AG04450 (cell line): Measurements from ENCODE around the gene PSAT1. TPM values are rescaled to one million over a fixed set of nuclear protein-coding genes. Genes with fewer than 3 reads are reported as not detected.

Experiments
- CTCF ChIA-PET: fragments of 300-600, 350-600 bp; formaldehyde crosslinking; extraction: SDS; loops from one replicate; lab custom pipeline; 2022; ENCODE audit warnings: antibody characterized with exemption, inconsistent platforms; lab: Charles Lee
- POLR2A ChIA-PET: fragments of 350-600 bp; formaldehyde crosslinking; extraction: SDS; loops from one replicate; lab custom pipeline; 2021; ENCODE audit warnings: antibody characterized with exemption, inconsistent platforms; lab: Yijun Ruan, JAX
- DNase-seq: peaks from one replicate; pipeline ENCODE4 v3.0.0-alpha.2; 2011; ENCODE audit warnings: low read depth, low spot score
- H3K27ac ChIP-seq: one replicate; pipeline ENCODE4 v1.5.1; 2012; ENCODE audit warnings: low read depth, low read length, control low read depth
- H3K27me3 ChIP-seq: one replicate; pipeline ENCODE4 v1.6.0; 2012; ENCODE audit warnings: low read length; ENCODE audit not compliant: control insufficient read depth, insufficient read depth
- H3K4me3 ChIP-seq: 2 replicates; pipeline ENCODE4 v1.5.1; 2011; ENCODE audit warnings: mild to moderate bottlenecking, low read depth, low read length, control low read depth
- H3K9me3 ChIP-seq: 2 replicates; pipeline ENCODE4 v1.5.1; 2012; ENCODE audit warnings: low read length; ENCODE audit not compliant: control insufficient read depth, insufficient read depth
- polyA plus RNA-seq: library from polyadenylated mRNA; depleted of rRNA; stranded (reverse); fragments of >200 nt; gene quantifications from 2 replicates; pipeline ENCODE4 v1.2.3, GENCODE V29; 2011
- TF ChIP-seq, protein P1 (sequence below): IDR thresholded peaks from 2 replicates; pipeline ENCODE4 v1.5.1; 2011; ENCODE audit warnings: low read depth, low read length, control low read depth, inconsistent platforms

PSAT1 gene
- polyA plus RNA-seq, 1 experiment = 271 TPM

DNA sequence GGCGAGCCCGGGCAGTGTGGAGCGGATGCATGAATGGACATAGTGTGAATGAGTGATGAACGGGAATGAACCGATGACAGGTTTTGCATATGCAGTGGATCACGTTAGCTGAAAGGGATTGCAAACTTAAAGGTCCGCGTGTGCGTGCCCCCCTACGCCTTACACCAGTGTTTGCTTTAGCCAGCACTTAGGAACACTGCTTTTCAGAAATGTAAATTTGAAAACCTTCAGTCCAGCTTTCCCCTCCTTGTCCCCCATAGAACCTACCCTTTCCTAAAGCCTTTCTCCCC lies 692 bp downstream of the PSAT1 start:
- Histone ChIP-seq H3K9me3 (peaks cover 5% of the 10 kb centered on the region; the same call in 1 of the 2 replicates), H3K27ac (peak overlapping the region; percentile 90), H3K4me3 (peak overlapping the region; percentile 99), H3K27me3 (no peaks in the 10 kb centered on the region)
- CTCF ChIA-PET = interaction anchor here (0.5 to 2.3 kb wide), 7 partner anchors 19 to 69 kb away, joined by 3 to 8 read pairs (median 5); no protein-coding TSS in a partner anchor
- POLR2A ChIA-PET = interaction anchor here (1.2 to 2.1 kb wide), 5 partner anchors 14 to 62 kb away, joined by 3 to 12 read pairs (median 6); partner anchors contain the start of gene CEP78
- no peak for DNase-seq
- TF ChIP-seq, protein P1, sequence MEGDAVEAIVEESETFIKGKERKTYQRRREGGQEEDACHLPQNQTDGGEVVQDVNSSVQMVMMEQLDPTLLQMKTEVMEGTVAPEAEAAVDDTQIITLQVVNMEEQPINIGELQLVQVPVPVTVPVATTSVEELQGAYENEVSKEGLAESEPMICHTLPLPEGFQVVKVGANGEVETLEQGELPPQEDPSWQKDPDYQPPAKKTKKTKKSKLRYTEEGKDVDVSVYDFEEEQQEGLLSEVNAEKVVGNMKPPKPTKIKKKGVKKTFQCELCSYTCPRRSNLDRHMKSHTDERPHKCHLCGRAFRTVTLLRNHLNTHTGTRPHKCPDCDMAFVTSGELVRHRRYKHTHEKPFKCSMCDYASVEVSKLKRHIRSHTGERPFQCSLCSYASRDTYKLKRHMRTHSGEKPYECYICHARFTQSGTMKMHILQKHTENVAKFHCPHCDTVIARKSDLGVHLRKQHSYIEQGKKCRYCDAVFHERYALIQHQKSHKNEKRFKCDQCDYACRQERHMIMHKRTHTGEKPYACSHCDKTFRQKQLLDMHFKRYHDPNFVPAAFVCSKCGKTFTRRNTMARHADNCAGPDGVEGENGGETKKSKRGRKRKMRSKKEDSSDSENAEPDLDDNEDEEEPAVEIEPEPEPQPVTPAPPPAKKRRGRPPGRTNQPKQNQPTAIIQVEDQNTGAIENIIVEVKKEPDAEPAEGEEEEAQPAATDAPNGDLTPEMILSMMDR = no peak

DNA sequence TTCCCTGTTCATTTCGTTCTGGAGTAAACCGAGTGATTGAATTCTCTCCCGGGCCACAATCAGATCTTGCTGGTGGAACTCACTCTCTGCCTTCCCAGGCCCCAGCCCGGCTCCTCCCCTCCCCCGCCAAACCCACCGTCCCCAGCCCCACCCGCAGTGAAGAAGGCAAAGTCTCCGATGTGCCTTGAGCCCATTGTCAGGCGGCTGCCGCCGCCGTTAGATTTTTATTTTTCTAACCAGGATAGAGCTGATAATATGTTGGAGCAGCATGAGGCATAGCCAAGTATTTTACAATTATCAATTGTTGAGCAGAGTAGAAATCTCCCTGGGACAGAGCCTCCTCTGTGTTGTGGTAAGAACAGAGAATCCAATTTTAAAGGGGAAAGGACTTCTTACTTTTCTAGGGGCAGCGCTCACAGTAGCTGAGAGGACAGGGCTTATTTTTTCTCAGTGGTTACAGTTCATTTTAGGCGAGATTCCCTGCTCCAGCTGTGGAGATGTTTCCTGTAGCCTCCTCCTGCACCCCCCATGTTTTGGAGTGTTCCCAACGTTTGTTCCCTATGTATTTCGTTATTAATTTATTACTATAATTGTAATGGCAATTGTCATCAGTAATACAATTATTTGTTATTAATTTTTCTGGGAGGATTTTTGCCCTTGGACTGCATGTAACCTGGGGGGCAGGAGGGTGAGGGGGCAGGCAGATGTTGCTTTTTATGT lies 1.3 kb downstream of the PSAT1 start:
- TF ChIP-seq, protein P1 = no peak
- POLR2A ChIA-PET = interaction anchor here (1.6 to 2.1 kb wide), 3 partner anchors 17 to 62 kb away, joined by 6 to 12 read pairs (median 10); partner anchors contain the start of gene CEP78
- CTCF ChIA-PET = interaction anchor here (0.7 to 2.3 kb wide), 6 partner anchors 20 to 71 kb away, joined by 5 to 9 read pairs (median 8); no protein-coding TSS in a partner anchor
- no peak for DNase-seq
- Histone ChIP-seq H3K27ac (peak overlapping the region; percentile 39), H3K27me3 (no peaks in the 10 kb centered on the region), H3K9me3 (peaks cover 5% of the 10 kb centered on the region; the same call in 1 of the 2 replicates), H3K4me3 (peak overlapping the region; percentile 99)

DNA sequence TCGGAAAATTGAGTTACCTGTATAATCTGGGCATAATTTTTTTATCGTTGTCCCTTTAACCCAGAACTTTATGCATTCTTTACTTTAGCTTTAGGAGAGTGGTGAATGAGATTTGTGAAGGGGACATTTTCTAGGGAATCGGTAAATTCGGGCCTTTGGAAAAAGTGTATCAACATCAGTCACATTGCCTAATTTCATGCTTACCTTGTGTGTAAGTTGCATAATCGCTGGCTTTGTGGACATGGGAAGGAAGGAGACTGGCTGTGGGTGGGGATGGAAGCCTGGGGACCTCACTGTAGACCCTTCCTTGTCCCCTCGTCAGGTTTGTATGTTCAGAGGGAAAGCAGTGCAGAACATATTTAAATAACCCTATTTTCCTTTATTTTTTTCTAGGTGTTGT lies 3.3 kb downstream of the PSAT1 start:
- no peak for DNase-seq
- ChIA-PET POLR2A (no interaction called here), CTCF (interaction anchor here (1.1 kb wide), 1 partner anchor 37 kb away, joined by 3 read pairs; no protein-coding TSS in a partner anchor)
- Histone ChIP-seq H3K27me3 (no peaks in the 10 kb centered on the region), H3K4me3 (no peak overlapping the region), H3K9me3 (peaks cover 5% of the 10 kb centered on the region; the same call in 1 of the 2 replicates), H3K27ac (no peak overlapping the region)
- TF ChIP-seq, protein P1 = no peak

DNA sequence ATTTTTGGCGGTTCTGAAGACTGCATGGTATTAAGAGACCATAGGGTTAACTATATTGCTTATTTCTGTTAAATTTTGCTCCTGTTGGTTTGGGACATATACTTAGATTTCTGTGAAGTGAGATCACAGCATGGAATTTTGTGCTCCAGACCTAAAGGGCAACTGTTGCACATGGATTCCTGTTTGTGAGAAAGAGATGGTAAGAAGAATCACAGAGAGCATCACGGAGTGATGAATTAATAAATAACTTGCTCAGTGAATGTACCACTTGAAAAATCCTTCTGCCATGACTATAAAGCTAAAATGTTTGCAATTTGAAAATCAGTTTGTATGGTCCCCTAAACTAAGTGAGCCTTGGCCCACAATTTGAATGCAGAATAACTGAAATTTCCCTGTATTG lies 4.5 kb downstream of the PSAT1 start:
- no peaks in the 10 kb centered on the region for H3K27me3 ChIP-seq
- H3K9me3 ChIP-seq = peaks cover 5% of the 10 kb centered on the region; the same call in 1 of the 2 replicates
- no peak overlapping the region for H3K4me3 ChIP-seq
- ChIA-PET CTCF (interaction anchor here (1.6 kb wide), 1 partner anchor 68 kb away, joined by 4 read pairs; no protein-coding TSS in a partner anchor), POLR2A (no interaction called here)
- TF ChIP-seq, protein P1 = no peak
- no peak for DNase-seq
- H3K27ac ChIP-seq = no peak overlapping the region
